Measurements from ENCODE around the gene DUSP10. TPM values are rescaled to one million over a fixed set of nuclear protein-coding genes. Genes with fewer than 3 reads are reported as not detected.

DUSP10 gene
- total and polyA plus RNA-seq, 3 donors from 2014 or later: 12.3 to 17.4 (median 14.6) TPM

GRCh38 chr1:221693087-221693486 lies 48.8 kb downstream of the DUSP10 start:
- Histone ChIP-seq H3K36me3 (ENCODE audit: low read depth, missing control alignments) (no peaks in the 10 kb centered on the region), H3K9me3 (no peaks in the 10 kb centered on the region), H3K4me3 (no peak overlapping the region), H3K27me3 (no peaks in the 10 kb centered on the region), H3K27ac (no peak overlapping the region), H3K4me1 (no peaks in the 10 kb centered on the region)
- 85 to 87% methylated on average over 2 of the region's 2 CpGs for WGBS, 2 donors
- intact Hi-C loops (cut with DNase I; ENCODE audit: low total_unique reads): no loop called here
- TF ChIP-seq CTCF (IDR thresholded peaks at IDR 0.05) (peak in 1 of 3 experiments; percentile 30), POLR2A (IDR thresholded peaks at IDR 0.05) (no peak)
- no peak for DNase-seq

- no peak overlapping the region for H3K27ac ChIP-seq
- no peaks in the 10 kb centered on the region for H3K27me3 ChIP-seq
- intact Hi-C loops (cut with DNase I; ENCODE audit: low total_unique reads): no loop called here
- H3K36me3 ChIP-seq (ENCODE audit: low read depth, missing control alignments): no peaks in the 10 kb centered on the region
- 40 to 69% methylated on average over 2 of the region's 2 CpGs for WGBS, 2 donors
- no peak for DNase-seq
- no peaks in the 10 kb centered on the region for H3K9me3 ChIP-seq
- H3K4me1 ChIP-seq: no peaks in the 10 kb centered on the region
- TF ChIP-seq POLR2A (IDR thresholded peaks at IDR 0.05) (no peak), CTCF (IDR thresholded peaks at IDR 0.05) (no peak)
- no peak overlapping the region for H3K4me3 ChIP-seq
Measured at GRCh38 chr1:221692643-221693042, 49.2 kb downstream of the DUSP10 start.

- no peaks in the 10 kb centered on the region for H3K4me1 ChIP-seq
- DNase-seq: no peak
- H3K36me3 ChIP-seq (ENCODE audit: low read depth, missing control alignments): no peaks in the 10 kb centered on the region
- H3K27me3 ChIP-seq: no peaks in the 10 kb centered on the region
- TF ChIP-seq CTCF (IDR thresholded peaks at IDR 0.05): no peak
- intact Hi-C loops (cut with DNase I; ENCODE audit: low total_unique reads): no loop called here
- H3K4me3 ChIP-seq: no peak overlapping the region
- H3K9me3 ChIP-seq: no peaks in the 10 kb centered on the region
- H3K27ac ChIP-seq: no peak overlapping the region
Measured at GRCh38 chr1:221691261-221691660, 50.6 kb downstream of the DUSP10 start.

GRCh38 chr1:221690858-221691257 lies 51.0 kb downstream of the DUSP10 start:
- DNase-seq: no peak
- H3K36me3 ChIP-seq (ENCODE audit: low read depth, missing control alignments): no peaks in the 10 kb centered on the region
- 45 to 56% methylated on average over 1 of the region's 1 CpG for WGBS, 2 donors
- TF ChIP-seq POLR2A (IDR thresholded peaks at IDR 0.05) (no peak), CTCF (IDR thresholded peaks at IDR 0.05) (no peak)
- intact Hi-C loops (cut with DNase I; ENCODE audit: low total_unique reads): no loop called here
- no peaks in the 10 kb centered on the region for H3K4me1 ChIP-seq
- no peak overlapping the region for H3K27ac ChIP-seq
- no peak overlapping the region for H3K4me3 ChIP-seq
- H3K9me3 ChIP-seq: no peaks in the 10 kb centered on the region
- no peaks in the 10 kb centered on the region for H3K27me3 ChIP-seq

GRCh38 chr1:221689138-221689537 lies 52.8 kb downstream of the DUSP10 start:
- no peak for TF ChIP-seq CTCF (IDR thresholded peaks at IDR 0.05)
- no peak for TF ChIP-seq POLR2A (IDR thresholded peaks at IDR 0.05)
- intact Hi-C loops (cut with DNase I; ENCODE audit: low total_unique reads): no loop called here

More at GRCh38 chr1:221689138-221689537, 52.8 kb downstream of the DUSP10 start:
- no peak overlapping the region for H3K27ac ChIP-seq
- no peaks in the 10 kb centered on the region for H3K4me1 ChIP-seq
- no peak overlapping the region for H3K4me3 ChIP-seq
- no peak for DNase-seq
- no peaks in the 10 kb centered on the region for H3K27me3 ChIP-seq
- H3K36me3 ChIP-seq (ENCODE audit: low read depth, missing control alignments): no peaks in the 10 kb centered on the region
- no peaks in the 10 kb centered on the region for H3K9me3 ChIP-seq
- 88 to 93% methylated on average over 3 of the region's 3 CpGs for WGBS, 2 donors
